Sigmoid colon (tissue), 4 donors: ENCODE results near the gene HLA-DMB.

ENCODE experiments used
- EP300 ChIP-seq, 4 donors: sonication (generic); formaldehyde crosslinking; IDR thresholded peaks; one replicate each; pipeline ENCODE4 v1.6.1; 2017; ENCODE audit warnings: antibody characterized with exemption in 4 of 4
- POLR2A ChIP-seq, 2 donors: fragments of 450-650 bp; IDR thresholded peaks; one replicate each; pipeline ENCODE4 v1.6.1; 2016; ENCODE audit warnings: antibody characterized with exemption in 2 of 2, mild to moderate bottlenecking in 2 of 2, moderate library complexity in 2 of 2
- TF ChIP-seq, protein P1 (sequence below), 4 experiments: fragments of 450-650 bp in 3 of 4; fragments of 200-600 bp in 1 of 4; IDR thresholded peaks; one replicate each; pipeline ENCODE4 v1.5.1; 2016 to 2019; ENCODE audit warnings: antibody characterized with exemption in 4 of 4, mild to moderate bottlenecking in 3 of 4, moderate library complexity in 2 of 4

DNA sequence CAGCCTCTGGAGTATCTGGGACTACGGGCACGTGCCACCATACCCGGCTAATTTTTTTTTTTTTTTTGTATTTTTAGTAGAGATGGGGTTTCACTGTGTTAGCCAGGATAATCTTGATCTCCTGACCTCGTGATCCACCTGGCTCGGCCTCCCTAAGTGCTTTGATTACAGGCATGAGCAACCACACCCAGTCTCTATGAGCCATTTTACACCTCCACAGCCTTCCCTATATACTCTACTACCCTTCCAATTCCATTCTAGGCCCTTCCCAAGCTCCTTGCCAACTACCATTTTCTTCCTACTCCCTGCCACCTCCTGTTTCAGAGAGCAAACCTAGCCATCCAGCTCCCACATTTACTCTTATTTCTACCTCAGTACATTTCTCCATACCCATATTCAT, 19.7 kb upstream of the HLA-DMB start:
- TF ChIP-seq, protein P1, sequence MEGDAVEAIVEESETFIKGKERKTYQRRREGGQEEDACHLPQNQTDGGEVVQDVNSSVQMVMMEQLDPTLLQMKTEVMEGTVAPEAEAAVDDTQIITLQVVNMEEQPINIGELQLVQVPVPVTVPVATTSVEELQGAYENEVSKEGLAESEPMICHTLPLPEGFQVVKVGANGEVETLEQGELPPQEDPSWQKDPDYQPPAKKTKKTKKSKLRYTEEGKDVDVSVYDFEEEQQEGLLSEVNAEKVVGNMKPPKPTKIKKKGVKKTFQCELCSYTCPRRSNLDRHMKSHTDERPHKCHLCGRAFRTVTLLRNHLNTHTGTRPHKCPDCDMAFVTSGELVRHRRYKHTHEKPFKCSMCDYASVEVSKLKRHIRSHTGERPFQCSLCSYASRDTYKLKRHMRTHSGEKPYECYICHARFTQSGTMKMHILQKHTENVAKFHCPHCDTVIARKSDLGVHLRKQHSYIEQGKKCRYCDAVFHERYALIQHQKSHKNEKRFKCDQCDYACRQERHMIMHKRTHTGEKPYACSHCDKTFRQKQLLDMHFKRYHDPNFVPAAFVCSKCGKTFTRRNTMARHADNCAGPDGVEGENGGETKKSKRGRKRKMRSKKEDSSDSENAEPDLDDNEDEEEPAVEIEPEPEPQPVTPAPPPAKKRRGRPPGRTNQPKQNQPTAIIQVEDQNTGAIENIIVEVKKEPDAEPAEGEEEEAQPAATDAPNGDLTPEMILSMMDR (IDR thresholded peaks at IDR 0.05) = no peak
- TF ChIP-seq EP300 (IDR thresholded peaks at IDR 0.05) = no peak
- TF ChIP-seq POLR2A (IDR thresholded peaks at IDR 0.05) = no peak
